GM18499 (cell line): ENCODE results near the gene HSPH1.
"Not testable (repeated sequence)": the region's sequence is repeated elsewhere in the genome, so short reads cannot be mapped to it uniquely, and the experiment has no call there.

Experiments
- ATAC-seq: cut with Tn5 transposase; IDR thresholded peaks from one replicate; pipeline ENCODE4 v1.9.1; 2021; ENCODE audit warnings: moderate number of reproducible peaks; ENCODE audit not compliant: insufficient read depth, unreplicated experiment

The HSPH1 gene

DNA sequence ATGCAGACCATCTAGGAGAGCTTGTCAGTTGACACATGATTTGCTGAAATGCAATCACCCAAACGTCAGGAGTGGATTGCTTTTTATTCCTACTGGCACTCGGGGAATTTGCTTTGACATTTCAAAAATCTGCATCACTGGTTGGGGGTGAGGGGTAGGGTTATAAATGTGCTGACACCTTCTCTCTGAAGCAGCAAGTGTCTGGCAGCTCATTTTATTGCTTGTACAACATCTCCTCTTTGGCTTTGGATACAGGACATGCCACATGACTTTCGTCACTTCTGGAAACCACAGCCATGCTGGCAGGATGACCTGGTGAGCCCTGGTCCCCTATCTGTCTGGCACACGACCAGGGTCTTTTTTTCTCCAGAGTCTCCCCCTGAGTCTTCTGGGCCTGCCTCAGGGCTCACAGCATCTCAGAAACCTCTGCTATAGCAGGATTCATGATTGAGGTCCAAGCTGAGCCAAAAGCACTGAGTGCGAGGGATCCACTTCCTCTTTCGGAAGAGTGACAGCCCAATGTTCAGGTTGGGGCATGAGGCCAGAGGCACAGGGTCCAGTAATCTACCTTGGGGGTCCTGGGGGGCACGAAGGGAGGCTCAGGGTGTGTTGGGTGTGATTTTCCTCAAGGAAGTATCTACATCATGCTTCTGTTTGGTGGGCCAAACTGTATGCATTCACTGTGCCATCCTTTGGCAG is 60.1 kb downstream of the HSPH1 start:
- ATAC-seq, result no peak

DNA sequence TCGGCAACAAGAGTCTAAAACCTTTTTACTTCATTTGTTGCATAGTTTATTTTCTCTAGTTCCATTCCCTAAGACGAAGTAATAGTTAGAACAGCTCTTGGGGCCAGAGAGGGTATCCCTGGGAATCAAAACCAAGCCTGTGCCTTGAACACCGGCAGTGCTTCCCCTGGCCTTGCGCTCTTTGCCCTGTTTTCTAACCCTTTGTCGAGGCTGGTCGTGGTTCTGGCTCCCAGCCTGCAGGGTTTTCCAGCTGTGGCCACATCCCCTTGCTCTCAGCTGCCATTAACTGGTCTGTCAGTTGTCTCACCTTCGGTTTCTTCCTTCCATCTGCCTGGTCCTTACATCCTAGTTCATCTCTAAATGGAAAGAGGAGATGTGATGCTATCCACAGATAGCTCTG is 61.0 kb downstream of the HSPH1 start:
- ATAC-seq, result no peak

DNA sequence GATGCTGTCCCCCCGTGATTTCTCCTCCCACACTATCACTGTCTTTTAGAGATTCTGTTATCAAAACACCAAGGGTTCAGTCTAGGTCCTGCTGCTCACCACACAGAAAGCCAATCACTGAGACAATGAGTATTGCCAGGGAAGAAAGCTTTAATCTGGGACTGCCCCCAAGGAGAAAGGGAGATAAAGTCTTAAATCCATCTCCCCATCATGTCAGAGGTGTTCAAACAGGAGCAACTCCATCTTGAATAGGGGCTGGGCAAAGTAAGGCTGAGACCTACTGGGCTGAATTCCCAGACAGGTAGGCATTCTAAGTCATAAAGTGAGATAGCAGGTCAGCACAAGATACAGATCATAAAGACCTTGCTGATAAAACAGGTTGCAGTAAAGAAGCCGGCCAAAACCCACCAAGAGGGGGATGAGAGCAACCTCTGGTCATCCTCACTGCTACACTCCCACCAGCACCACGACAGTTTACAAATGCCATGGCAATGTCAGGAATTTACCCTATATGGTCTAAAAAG is 63.7 kb downstream of the HSPH1 start:
- not testable (repeated sequence) for ATAC-seq

DNA sequence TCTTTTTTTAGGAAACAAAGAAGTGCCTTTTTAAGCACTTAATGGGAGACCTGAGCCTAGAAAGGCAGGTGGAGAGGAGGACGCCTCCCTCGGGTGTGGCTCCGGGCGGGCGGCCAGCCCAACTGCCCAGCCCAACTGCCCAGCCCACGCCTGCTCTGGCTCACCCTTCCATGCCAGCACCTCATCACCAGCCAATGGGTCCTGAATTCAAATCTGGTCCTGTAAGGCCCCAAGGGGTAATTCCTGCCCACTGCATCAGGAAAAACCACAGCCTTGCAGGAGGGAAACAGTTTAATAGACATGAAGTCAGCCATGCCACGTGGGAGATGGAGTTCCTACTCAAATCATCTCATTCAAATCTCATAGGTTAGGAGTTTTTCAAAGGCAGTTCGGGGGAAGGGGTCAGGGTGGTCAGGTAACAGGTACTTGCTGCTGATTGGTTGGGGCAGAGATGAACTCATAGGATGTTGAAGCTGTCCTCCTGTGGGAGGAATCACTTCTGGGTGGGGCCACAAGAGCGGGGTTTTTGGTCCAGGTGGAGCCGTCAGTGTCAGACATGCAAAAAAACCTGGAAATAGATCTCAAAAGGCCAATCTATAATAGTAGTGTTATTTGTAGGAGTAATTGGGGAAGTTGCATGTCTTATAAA is 64.9 kb downstream of the HSPH1 start:
- no peak for ATAC-seq

DNA sequence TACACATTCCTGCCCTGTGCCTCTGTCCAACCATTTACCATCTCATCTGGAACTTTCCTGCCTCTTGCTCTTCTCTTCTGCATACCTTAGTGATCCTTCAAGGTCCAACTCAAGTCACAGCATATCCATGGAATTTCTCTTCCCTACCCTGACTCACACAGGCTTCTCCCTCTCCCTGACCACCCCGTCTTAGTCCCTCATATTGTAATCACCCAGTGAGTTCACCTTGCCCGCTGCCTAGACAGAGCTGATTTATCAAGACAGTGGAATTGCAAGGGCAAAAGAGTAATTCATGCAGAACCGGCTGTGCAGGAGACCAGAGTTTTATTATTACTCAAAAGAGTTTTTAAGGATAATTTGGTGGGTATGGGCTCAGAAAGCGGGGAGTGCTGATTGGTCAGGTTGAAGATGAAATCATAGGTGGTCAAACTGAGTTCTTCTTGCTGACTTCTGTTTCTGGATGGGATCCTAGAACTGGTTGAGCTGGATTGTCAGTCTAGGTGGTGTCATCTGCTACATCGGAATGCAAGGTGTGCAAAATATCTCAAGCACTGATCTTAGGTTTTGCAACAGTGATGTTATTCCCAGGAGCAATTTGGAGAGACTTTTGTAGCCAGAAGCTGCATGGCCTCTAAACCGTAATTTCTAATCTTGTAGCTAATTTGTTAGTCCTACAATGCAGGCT is 67.2 kb downstream of the HSPH1 start:
- no peak for ATAC-seq

DNA sequence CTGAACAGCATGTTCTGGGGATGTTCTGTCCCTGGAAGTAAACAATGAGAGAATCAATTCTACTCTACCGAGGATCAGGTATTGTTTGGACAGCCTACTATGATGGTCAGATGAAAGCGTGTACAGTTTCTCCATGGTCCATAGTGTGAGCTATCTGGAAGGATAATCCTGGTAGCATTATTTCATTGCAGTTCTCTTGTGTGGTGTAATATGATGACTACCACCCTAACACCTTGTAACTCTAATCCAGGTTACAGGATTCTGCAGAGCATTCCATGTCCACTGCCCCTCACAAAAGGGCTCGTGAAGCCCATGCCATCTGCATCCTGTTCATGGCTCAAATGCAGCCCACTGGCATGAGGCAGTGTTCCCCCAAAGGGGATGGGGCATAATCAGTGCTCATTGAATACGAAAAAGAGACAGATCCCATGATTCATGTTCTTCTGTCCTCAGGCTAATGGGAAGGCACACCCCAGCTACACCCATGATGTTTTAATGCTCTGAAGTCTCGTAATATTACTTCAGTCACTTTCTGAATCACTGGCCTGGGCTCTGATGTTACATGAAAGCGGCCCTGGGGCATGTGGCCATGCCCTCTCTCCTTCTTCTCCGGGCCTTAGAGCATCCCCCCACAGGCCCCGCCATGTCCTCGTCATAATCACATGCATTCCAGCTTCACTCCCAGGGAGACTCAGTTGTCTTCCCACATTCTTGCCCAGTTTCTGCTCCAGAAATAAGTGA is 68.4 kb downstream of the HSPH1 start:
- ATAC-seq, result no peak

DNA sequence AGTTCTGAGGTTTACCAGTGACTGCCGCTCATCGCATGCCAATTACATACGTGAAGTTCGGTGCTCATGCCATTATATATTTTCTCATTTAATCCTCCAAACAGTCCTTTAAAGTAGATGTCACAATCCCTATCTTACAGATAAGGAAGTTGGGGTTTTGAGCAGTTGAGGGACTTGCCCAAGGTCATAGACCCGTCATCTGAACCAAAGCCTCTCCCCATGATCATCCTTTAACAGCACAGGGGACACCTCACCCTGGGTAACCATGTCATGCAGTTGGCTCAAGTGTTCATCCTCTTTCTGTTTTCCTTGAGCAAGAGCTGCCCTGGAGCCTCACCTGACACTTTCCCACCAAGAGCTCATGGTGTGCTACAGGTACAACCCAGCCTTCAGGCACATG is 69.1 kb downstream of the HSPH1 start:
- ATAC-seq, result no peak

DNA sequence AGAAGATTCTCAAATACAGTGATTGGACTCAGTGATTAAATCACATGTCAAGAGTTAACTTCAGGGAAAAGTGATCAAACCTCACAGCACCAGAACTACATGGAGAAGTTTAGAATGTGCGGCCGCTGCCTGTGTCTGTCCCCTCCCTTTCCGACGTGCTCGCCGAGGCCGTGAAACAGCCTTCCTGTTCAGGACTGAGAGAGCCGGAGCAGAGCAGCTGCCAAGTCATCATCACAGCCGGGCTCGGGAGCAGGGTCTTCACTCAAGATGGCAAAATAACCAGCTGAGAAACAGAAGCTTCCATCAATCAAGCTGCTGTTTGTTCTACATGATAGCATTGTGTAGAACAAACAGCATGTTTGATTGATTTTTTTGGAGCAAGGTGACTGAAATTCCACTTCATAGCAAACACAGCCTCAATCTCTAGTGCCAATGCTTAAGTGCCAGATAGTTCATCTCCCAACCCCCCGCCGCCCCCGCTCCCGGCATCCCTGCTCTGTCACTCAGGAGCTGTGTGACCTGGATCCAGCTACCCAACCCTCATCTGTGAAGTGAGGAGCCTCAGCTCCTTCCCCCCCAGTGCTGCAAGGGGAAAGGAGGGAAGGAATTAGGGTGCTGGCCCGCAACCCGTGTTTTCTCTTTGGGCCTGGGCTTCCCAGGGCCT is 70.6 kb downstream of the HSPH1 start:
- no peak for ATAC-seq

DNA sequence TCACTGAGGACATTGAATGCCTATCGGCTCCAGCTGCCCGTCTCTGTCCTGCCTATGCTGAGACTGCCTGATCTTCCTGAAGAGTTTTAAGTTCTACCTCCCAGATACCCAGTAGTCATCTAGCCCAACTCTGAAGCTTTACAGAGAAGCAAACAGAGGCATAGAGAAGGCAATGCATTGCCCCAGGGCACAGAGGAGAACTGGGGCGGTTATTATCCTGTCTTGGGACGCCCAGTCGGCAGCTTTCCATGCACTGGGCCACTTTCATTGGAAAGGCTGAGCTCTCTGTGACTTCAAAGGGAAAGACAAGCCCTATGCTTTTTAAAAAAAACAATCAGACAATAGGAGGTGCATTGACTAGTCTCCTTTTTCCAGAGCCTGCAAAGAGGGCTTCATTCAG is 71.6 kb downstream of the HSPH1 start:
- ATAC-seq, result no peak

DNA sequence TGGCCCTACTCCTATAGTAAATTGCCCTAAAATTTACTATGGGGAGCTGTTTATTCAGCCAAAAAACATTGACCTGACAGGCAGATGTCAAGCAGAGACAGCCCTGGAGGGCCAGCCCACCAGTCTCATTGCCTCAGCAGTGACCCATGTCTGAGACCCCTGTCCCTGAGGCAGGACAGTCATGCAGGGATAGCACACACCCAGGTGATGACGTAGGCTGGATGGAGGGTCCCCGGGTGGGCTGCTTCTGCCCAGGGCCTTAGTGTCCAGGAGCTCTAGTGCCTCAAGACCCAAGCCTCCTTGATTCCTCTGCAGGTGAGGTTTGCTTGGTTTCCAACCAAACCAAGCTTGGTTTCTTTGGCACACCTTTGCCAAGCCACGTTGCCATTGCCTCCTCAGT is 72.1 kb downstream of the HSPH1 start:
- no peak for ATAC-seq

DNA sequence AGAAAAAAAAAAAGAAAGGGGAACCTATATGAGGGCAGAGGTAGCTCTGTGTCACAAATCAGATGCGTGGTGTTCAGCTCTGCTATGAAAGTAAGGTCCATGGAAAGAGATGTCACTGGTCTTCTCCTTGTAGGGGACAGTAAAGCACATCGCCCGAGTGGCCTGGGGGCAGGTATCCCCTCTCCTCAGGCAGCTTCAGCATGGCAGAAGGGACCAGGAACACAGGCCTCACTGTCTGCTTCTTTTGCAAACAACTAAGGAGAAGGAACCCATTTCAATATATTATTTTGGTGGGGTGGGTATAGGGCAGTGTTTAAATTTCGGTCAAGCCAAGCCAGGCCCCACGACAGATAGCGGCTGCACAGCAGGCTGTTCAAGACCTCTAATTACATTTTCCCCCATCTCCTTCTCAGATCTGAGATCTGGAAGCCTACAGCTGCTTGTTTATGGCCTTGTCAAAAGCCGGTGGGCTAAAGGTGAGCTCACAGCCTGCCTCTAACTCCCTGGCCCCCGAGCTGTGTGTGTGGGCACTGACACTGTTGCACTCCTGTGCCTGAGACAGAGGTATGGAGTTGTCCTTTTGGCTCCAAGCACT is 72.8 kb downstream of the HSPH1 start:
- no peak for ATAC-seq
